HG03175 (cell line): ENCODE data around the gene DEPDC5.

Experiments used
- ATAC-seq: cut with Tn5 transposase; IDR thresholded peaks from one replicate; pipeline ENCODE4 v1.9.1; 2021; ENCODE audit warnings: mild to moderate bottlenecking, moderate library complexity; ENCODE audit not compliant: unreplicated experiment

The DEPDC5 gene

GRCh38 chr22:31883989-31884388 is 130.2 kb downstream of the DEPDC5 start:
- no peak for ATAC-seq

- no peak for ATAC-seq
Measured at GRCh38 chr22:31891366-31892079, 137.7 kb downstream of the DEPDC5 start.

- ATAC-seq = no peak
Measured at GRCh38 chr22:31892080-31892433, 138.2 kb downstream of the DEPDC5 start.

GRCh38 chr22:31893460-31893859 is 139.6 kb downstream of the DEPDC5 start:
- no peak for ATAC-seq

GRCh38 chr22:31895411-31896123 is 141.7 kb downstream of the DEPDC5 start:
- ATAC-seq = no peak

- ATAC-seq = no peak
Measured at GRCh38 chr22:31896472-31896871, 142.7 kb downstream of the DEPDC5 start.

- ATAC-seq = no peak
Measured at GRCh38 chr22:31897842-31898805, 144.3 kb downstream of the DEPDC5 start.

- no peak for ATAC-seq
Measured at GRCh38 chr22:31898926-31899325, 145.1 kb downstream of the DEPDC5 start.

- ATAC-seq = no peak
Measured at GRCh38 chr22:31899669-31900068, 145.8 kb downstream of the DEPDC5 start.

GRCh38 chr22:31901388-31902137 is 147.7 kb downstream of the DEPDC5 start:
- no peak for ATAC-seq

- ATAC-seq = no peak
Measured at GRCh38 chr22:31904651-31905050, 150.8 kb downstream of the DEPDC5 start.

GRCh38 chr22:31905356-31905755 is 151.5 kb downstream of the DEPDC5 start:
- no peak for ATAC-seq

GRCh38 chr22:31906086-31906485 is 152.3 kb downstream of the DEPDC5 start:
- no peak for ATAC-seq

GRCh38 chr22:31906569-31906968 is 152.8 kb downstream of the DEPDC5 start:
- no peak for ATAC-seq

GRCh38 chr22:31909977-31910376 is 156.2 kb downstream of the DEPDC5 start:
- ATAC-seq = no peak

GRCh38 chr22:31911565-31912406 is 158.0 kb downstream of the DEPDC5 start:
- no peak for ATAC-seq

- no peak for ATAC-seq
Measured at GRCh38 chr22:31912407-31912743, 158.6 kb downstream of the DEPDC5 start.

GRCh38 chr22:31915586-31915985 is 161.8 kb downstream of the DEPDC5 start:
- no peak for ATAC-seq

GRCh38 chr22:31917227-31917921 is 163.6 kb downstream of the DEPDC5 start:
- no peak for ATAC-seq
